Astrocyte of the spinal cord (primary cell): Measurements from ENCODE around the gene MT1HL1.

Source experiments
- DNase-seq: peaks from one replicate; pipeline ENCODE4 v3.0.0; 2011; ENCODE audit warnings: low read depth, low spot score
- H3K4me3 ChIP-seq: 2 replicates; pipeline ENCODE4 v1.5.1; 2011; ENCODE audit warnings: low read depth, mild to moderate bottlenecking, low read length, moderate library complexity
- CTCF ChIP-seq: IDR thresholded peaks from 2 replicates; pipeline ENCODE4 v1.5.1; 2012; ENCODE audit warnings: low read depth, mild to moderate bottlenecking, low read length, inconsistent platforms
- in situ Hi-C: cut with HindIII; loops from 2 replicates; pipeline ENCODE4 v1.10.0; 2017; ENCODE audit warnings: low sequenced_read_pairs

Gene MT1HL1

GRCh38 chr1:237000191-237000590 is 4.0 kb downstream of the MT1HL1 start:
- TF ChIP-seq CTCF: no peak
- in situ Hi-C loops: no loop called here
- no peak for DNase-seq
- no peak overlapping the region for H3K4me3 ChIP-seq

- in situ Hi-C loops: no loop called here
- TF ChIP-seq CTCF: no peak
- no peak for DNase-seq
- no peak overlapping the region for H3K4me3 ChIP-seq
Measured at GRCh38 chr1:236998546-236998945, 5.7 kb downstream of the MT1HL1 start.

- H3K4me3 ChIP-seq: no peak overlapping the region
- no peak for DNase-seq
- no peak for TF ChIP-seq CTCF
- in situ Hi-C loops: no loop called here
Measured at GRCh38 chr1:236997882-236998281, 6.4 kb downstream of the MT1HL1 start.

GRCh38 chr1:236997361-236997760 is 6.9 kb downstream of the MT1HL1 start:
- in situ Hi-C loops: no loop called here
- H3K4me3 ChIP-seq: no peak overlapping the region
- TF ChIP-seq CTCF: no peak
- DNase-seq: no peak

- no peak for DNase-seq
- in situ Hi-C loops: no loop called here
- H3K4me3 ChIP-seq: no peak overlapping the region
- no peak for TF ChIP-seq CTCF
Measured at GRCh38 chr1:236994450-236994849, 9.8 kb downstream of the MT1HL1 start.

GRCh38 chr1:236992449-236992848 is 11.8 kb downstream of the MT1HL1 start:
- TF ChIP-seq CTCF: no peak
- no peak for DNase-seq
- H3K4me3 ChIP-seq: no peak overlapping the region
- in situ Hi-C loops: no loop called here

GRCh38 chr1:236990052-236990445 is 14.2 kb downstream of the MT1HL1 start:
- TF ChIP-seq CTCF: no peak
- no peak for DNase-seq
- in situ Hi-C loops: no loop called here
- no peak overlapping the region for H3K4me3 ChIP-seq
